ENCODE data around the gene RSPH10B. TPM values are rescaled to one million over a fixed set of nuclear protein-coding genes. Genes with fewer than 3 reads are reported as not detected.
"Not testable (repeated sequence)": the region's sequence is repeated elsewhere in the genome, so short reads cannot be mapped to it uniquely, and the experiment has no call there.

RSPH10B gene
- total RNA-seq, 1 experiment from 2014 or later, result 0.34 TPM

DNA sequence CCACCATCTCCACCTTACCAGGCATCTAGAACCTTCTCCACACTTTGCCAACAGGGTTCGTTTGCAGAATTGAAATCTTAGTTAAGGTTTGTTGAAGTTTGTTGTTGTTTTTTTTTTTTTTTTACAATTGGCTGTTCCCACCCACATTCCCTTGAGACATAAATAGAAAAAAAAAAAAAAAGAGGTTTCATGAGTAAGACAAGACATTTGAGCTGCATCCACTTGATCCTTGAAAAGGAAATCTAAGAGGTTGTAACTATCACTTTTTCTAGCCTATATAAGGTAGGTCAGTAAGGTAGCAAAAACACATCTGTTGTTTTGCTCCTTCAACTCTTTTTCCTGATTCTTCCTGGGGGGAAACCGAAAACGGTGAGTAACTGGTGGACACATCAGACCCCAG, 90.9 kb downstream of the RSPH10B start:
- DNase-seq (ENCODE audit: low read depth, low spot score); in situ Hi-C loops (cut with HindIII; ENCODE audit: low pct_unique_long_range_greater_than_20kb, low sequenced_read_pairs): not testable (repeated sequence)

Small RNAs within 50 kb of the gene (small RNA-seq; reads per million reads assigned to genes)
- gene RF00019, result 0 reads per million in 2 experiments
- 4.2 to 5.8 reads per million in 2 experiments for gene SNORA80D

Other genes with a start within 250 kb of the RSPH10B start
- 38.0 and 40.0 TPM in 2 replicates for gene RNF216, start 189.0 kb downstream of the RSPH10B start, total RNA-seq (2014; rRNA removed; shearing (Covaris generic))
- gene OCM, start 89.9 kb downstream of the RSPH10B start, total RNA-seq (2014; rRNA removed; shearing (Covaris generic)), result not detected in 2 replicates
- 103 and 104 TPM in 2 replicates for gene CCZ1, start 72.0 kb downstream of the RSPH10B start, total RNA-seq (2014; rRNA removed; shearing (Covaris generic))
- gene PMS2, start 38.4 kb upstream of the RSPH10B start, total RNA-seq (2014; rRNA removed; shearing (Covaris generic)), result 42.8 and 43.3 TPM in 2 replicates
- gene AIMP2, start 38.6 kb upstream of the RSPH10B start, total RNA-seq (2014; rRNA removed; shearing (Covaris generic)), result 151 and 172 TPM in 2 replicates
- gene ANKRD61, start 60.7 kb upstream of the RSPH10B start, total RNA-seq (2014; rRNA removed; shearing (Covaris generic)), result 0.50 and 0.51 TPM in 2 replicates
- 111 and 125 TPM in 2 replicates for gene EIF2AK1, start 88.5 kb upstream of the RSPH10B start, total RNA-seq (2014; rRNA removed; shearing (Covaris generic))
- 6.1 TPM in 2 replicates for gene USP42, start 134.3 kb upstream of the RSPH10B start, total RNA-seq (2014; rRNA removed; shearing (Covaris generic))

Data from SK-MEL-5 (cell line).